K562 (cell line): ENCODE results near the gene ARHGDIA. TPM values are rescaled to one million over a fixed set of nuclear protein-coding genes. Genes with fewer than 3 reads are reported as not detected.

ENCODE experiments used
- ATAC-seq: fragments of 200-7000 bp; cut with Tn5 transposase; 3 replicates; pipeline ENCODE4 v1.9.1; 2020; ENCODE audit warnings: moderate library complexity
- BruUV-seq: library from RNA; stranded (reverse); fragments of 400-500 nt; replicated peaks from 2 replicates; lab custom pipeline; 2021; lab: Mats Ljungman, UMichigan
- CTCF ChIA-PET: fragments of 300-600 bp; formaldehyde crosslinking; extraction: SDS; loops from one replicate; lab custom pipeline; 2021; ENCODE audit warnings: low intra/inter-chr PET ratio; lab: Yijun Ruan, JAX
- POLR2A ChIA-PET: fragments of 300-600, 350-650 bp; sonication (Branson Sonifier 250); formaldehyde crosslinking; extraction: SDS; loops from one replicate; lab custom pipeline; 2021; ENCODE audit warnings: antibody characterized with exemption, inconsistent platforms; lab: Yijun Ruan, JAX
- DNase-seq, 4 experiments: peaks; one replicate each; pipeline versions ENCODE4 v3.0.0 to v3.0.0-alpha.2; 2011 to 2018; ENCODE audit warnings: low spot score in 3 of 4, mixed read lengths in 3 of 4; ENCODE audit errors: extremely low read depth in 1 of 4
- FAIRE-seq: peaks from 2 replicates; lab custom pipeline; 2011; peaks lifted over from hg19 to GRCh38; lab: Jason Lieb, UNC
- H2AFZ ChIP-seq: 2 replicates; pipeline ENCODE4 v1.6.0; 2011; ENCODE audit warnings: low read depth, low read length, control low read depth, inconsistent platforms
- H3K27ac ChIP-seq: fragments of 200-600 bp; 3 replicates; pipeline ENCODE4 v1.8.0; 2011; ENCODE audit warnings: low read depth, mild to moderate bottlenecking, control low read depth, inconsistent platforms, low read length, moderate library complexity, mixed read lengths; ENCODE audit errors: extremely low read depth
- H3K27me3 ChIP-seq, 2 experiments: fragments of 300-600 bp in 1 of 2; 2 replicates in 1 of 2; 3 replicates in 1 of 2; pipeline versions ENCODE4 v1.6.0 to v1.8.0; 2011; ENCODE audit warnings: inconsistent platforms in 2 of 2, low read length in 2 of 2, mild to moderate bottlenecking in 1 of 2, mixed read lengths in 1 of 2, moderate library complexity in 1 of 2; ENCODE audit not compliant: control insufficient read depth in 2 of 2, insufficient read depth in 2 of 2
- H3K36me3 ChIP-seq: fragments of 300-600 bp; 3 replicates; pipeline ENCODE4 v1.8.0; 2011; ENCODE audit warnings: mild to moderate bottlenecking, low read length, inconsistent platforms; ENCODE audit not compliant: control insufficient read depth, insufficient read depth
- H3K4me1 ChIP-seq, 2 experiments: fragments of 200-600 bp in 1 of 2; replicated peaks in 1 of 2; 2 replicates in 1 of 2; 3 replicates in 1 of 2; pipeline versions ENCODE4 v1.5.1 to v1.8.0; 2011; ENCODE audit warnings: inconsistent platforms in 2 of 2, low read length in 2 of 2, mild to moderate bottlenecking in 1 of 2, mixed read lengths in 1 of 2, moderate library complexity in 1 of 2; ENCODE audit not compliant: control insufficient read depth in 2 of 2, insufficient read depth in 2 of 2
- H3K4me2 ChIP-seq: 2 replicates; pipeline ENCODE4 v1.6.1; 2011; ENCODE audit warnings: low read length, control low read depth, inconsistent platforms, mixed read lengths; ENCODE audit not compliant: insufficient read depth
- H3K4me3 ChIP-seq: fragments of 200-600 bp; sonication (generic), shearing (Covaris generic); 2 replicates; pipeline ENCODE4 v1.5.1; 2016; ENCODE audit warnings: control low read depth, inconsistent platforms
- H3K79me2 ChIP-seq: fragments of 200-600 bp; 3 replicates; pipeline ENCODE4 v1.8.0; 2011; ENCODE audit warnings: low read length, inconsistent platforms; ENCODE audit not compliant: control insufficient read depth, insufficient read depth
- H3K9ac ChIP-seq, 2 experiments: 2 replicates each; pipeline versions ENCODE4 v1.6.0 to v1.6.1; 2011; ENCODE audit warnings: low read depth in 2 of 2, low read length in 2 of 2, control low read depth in 1 of 2, inconsistent platforms in 1 of 2, mild to moderate bottlenecking in 1 of 2, mixed read lengths in 1 of 2; ENCODE audit not compliant: insufficient read depth in 1 of 2
- H3K9me1 ChIP-seq: one replicate; pipeline ENCODE4 v1.6.0; 2011; ENCODE audit warnings: inconsistent platforms, mild to moderate bottlenecking, low read length, moderate library complexity; ENCODE audit not compliant: control insufficient read depth, insufficient read depth
- H3K9me3 ChIP-seq: replicated peaks from 2 replicates; pipeline ENCODE4 v1.5.1; 2011; ENCODE audit warnings: low read depth, low read length, inconsistent platforms; ENCODE audit not compliant: control insufficient read depth, insufficient read depth
- H4K20me1 ChIP-seq: replicated peaks from 2 replicates; pipeline ENCODE4 v1.6.1; 2011; ENCODE audit warnings: low read length, inconsistent platforms, mixed read lengths; ENCODE audit not compliant: control insufficient read depth, insufficient read depth
- CREM ChIP-seq: IDR thresholded peaks from 2 replicates; pipeline ENCODE4 v1.6.1; 2014; ENCODE audit warnings: antibody characterized with exemption, low read depth
- KDM4B ChIP-seq, 2 experiments: fragments of 450-650 bp in 1 of 2; sonication (generic) in 1 of 2; IDR thresholded peaks; 2 replicates each; pipeline ENCODE4 v1.6.1; 2016 to 2017; ENCODE audit warnings: borderline replicate concordance in 2 of 2, antibody characterized with exemption in 1 of 2, low read depth in 1 of 2, mild to moderate bottlenecking in 1 of 2
- NCOA6 ChIP-seq: fragments of 450-650 bp; IDR thresholded peaks from 2 replicates; pipeline ENCODE4 v1.6.1; 2017; ENCODE audit warnings: mild to moderate bottlenecking
- POU5F1 ChIP-seq: fragments of 150-350 bp; IDR thresholded peaks from 2 replicates; pipeline ENCODE4 v1.6.1; 2014; ENCODE audit warnings: borderline replicate concordance, low read length, low read depth, mild to moderate bottlenecking; ENCODE audit not compliant: partially characterized antibody
- RBM14 ChIP-seq: fragments of 200-400 bp; formaldehyde crosslinking; IDR thresholded peaks from 2 replicates; pipeline ENCODE4 v1.6.1; 2018; ENCODE audit warnings: low read depth, mild to moderate bottlenecking, low read length, moderate library complexity, borderline replicate concordance; ENCODE audit not compliant: insufficient read depth
- ZNF217 ChIP-seq: sonication (generic); formaldehyde crosslinking; IDR thresholded peaks from 2 replicates; pipeline ENCODE4 v1.8.0; 2022; ENCODE audit warnings: mild to moderate bottlenecking, missing genetic modification reagents
- WGBS: fragments of 100-300 bp; shearing (Covaris generic); methylation state at CpG from one replicate; pipeline ENCODE4 v1.1.6; 2016; ENCODE audit warnings: low coverage, mixed read lengths; ENCODE audit not compliant: insufficient coverage; ENCODE audit errors: missing lambda C conversion rate; 5-methylcytosine and 5-hydroxymethylcytosine counted together
- in situ Hi-C: fragments of 300-500 bp; cut with MboI; formaldehyde crosslinking; loops from 4 replicates; pipeline ENCODE4 v1.15.0; 2018; ENCODE audit warnings: inconsistent platforms, mixed read lengths
- intact Hi-C: fragments of 100-400 bp; cut with micrococcal nuclease; formaldehyde crosslinking; loops from 2 replicates; pipeline ENCODE4 v1.14.2; 2022
- polyA plus RNA-seq, 8 experiments: library from polyadenylated mRNA; depleted of rRNA in 4 of 8; stranded (reverse) in 5 of 8; unstranded in 3 of 8; fragments of >200 nt; fragmentation: Nextera tagmentation in 2 of 8; fragmentation: Illumina TruSeq in 1 of 8; extraction: Ambion mirVana in 2 of 8; extraction: Trizol in 1 of 8; gene quantifications; 2 replicates each; pipeline versions ENCODE4 v1.2.1 to v1.2.3, GENCODE V29; 2011 to 2014; ENCODE audit warnings: inconsistent platforms in 1 of 8, missing spikeins in 1 of 8
- total RNA-seq, 7 experiments: library from RNA; depleted of rRNA in 6 of 7; stranded (reverse); fragments of >200 nt in 6 of 7; fragmentation: Illumina TruSeq in 2 of 7; extraction: Trizol in 2 of 7; gene quantifications; 2 replicates each; pipeline versions ENCODE4 v1.2.1 to v1.2.3, GENCODE V29; 2011 to 2021; ENCODE audit warnings: low replicate concordance in 1 of 7
- TF ChIP-seq, protein P1 (sequence below), 2 experiments: IDR thresholded peaks; 2 replicates each; pipeline ENCODE4 v1.6.1; 2011; ENCODE audit warnings: borderline replicate concordance in 1 of 2, control low read depth in 1 of 2, low read depth in 1 of 2, low read length in 1 of 2, mild to moderate bottlenecking in 1 of 2, mixed read lengths in 1 of 2, moderate library complexity in 1 of 2; ENCODE audit not compliant: insufficient read depth in 1 of 2, insufficient read length in 1 of 2, poor library complexity in 1 of 2, severe bottlenecking in 1 of 2; ENCODE audit errors: extremely low read depth in 1 of 2
- TF ChIP-seq, protein P2 (sequence below): sonication (generic); formaldehyde crosslinking; IDR thresholded peaks from 2 replicates; pipeline ENCODE4 v1.8.0; 2022; ENCODE audit warnings: missing genetic modification reagents, mild to moderate bottlenecking, moderate library complexity, borderline replicate concordance

ARHGDIA gene
- total and polyA plus RNA-seq, 9 of the 15 experiments (the other 6 are each of a cell fraction or from before 2014, with no cell fraction given) = 9.6 to 340 (median 97.6) TPM

DNA sequence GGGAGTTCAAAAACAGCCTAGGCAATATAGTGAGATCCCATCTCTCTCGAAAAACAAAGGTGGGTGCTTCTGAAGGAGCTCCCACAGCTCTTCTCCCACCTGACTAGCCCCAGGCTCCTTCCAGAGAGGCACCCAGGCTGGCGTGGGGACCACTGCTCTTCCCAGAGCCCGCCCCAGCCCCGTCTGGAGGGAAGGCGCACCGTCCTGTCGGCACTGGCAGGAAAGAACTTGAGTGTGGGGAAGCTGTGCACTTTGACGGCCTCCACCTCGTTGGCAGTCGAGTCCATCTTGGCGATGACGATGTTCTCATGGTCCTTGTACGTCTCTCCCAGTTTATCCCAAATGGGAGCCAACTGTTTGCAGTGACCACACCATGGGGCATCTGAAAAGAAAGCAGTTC lies 25.8 kb downstream of the ARHGDIA start:
- TF ChIP-seq KDM4B (IDR thresholded peaks at IDR 0.05; ENCODE audit: borderline replicate concordance in 2 of 2, low read depth in 1 of 2) (no peak), CREM (no peak), ZNF217 (no peak), POU5F1 (no peak), RBM14 (no peak), NCOA6 (no peak)
- TF ChIP-seq, protein P1, sequence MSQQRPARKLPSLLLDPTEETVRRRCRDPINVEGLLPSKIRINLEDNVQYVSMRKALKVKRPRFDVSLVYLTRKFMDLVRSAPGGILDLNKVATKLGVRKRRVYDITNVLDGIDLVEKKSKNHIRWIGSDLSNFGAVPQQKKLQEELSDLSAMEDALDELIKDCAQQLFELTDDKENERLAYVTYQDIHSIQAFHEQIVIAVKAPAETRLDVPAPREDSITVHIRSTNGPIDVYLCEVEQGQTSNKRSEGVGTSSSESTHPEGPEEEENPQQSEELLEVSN (IDR thresholded peaks at IDR 0.05; ENCODE audit: borderline replicate concordance in 1 of 2, extremely low read depth in 1 of 2, insufficient read depth in 1 of 2, insufficient read length in 1 of 2, low read depth in 1 of 2, low read length in 1 of 2, poor library complexity in 1 of 2, severe bottlenecking in 1 of 2) = no peak
- TF ChIP-seq, protein P2, sequence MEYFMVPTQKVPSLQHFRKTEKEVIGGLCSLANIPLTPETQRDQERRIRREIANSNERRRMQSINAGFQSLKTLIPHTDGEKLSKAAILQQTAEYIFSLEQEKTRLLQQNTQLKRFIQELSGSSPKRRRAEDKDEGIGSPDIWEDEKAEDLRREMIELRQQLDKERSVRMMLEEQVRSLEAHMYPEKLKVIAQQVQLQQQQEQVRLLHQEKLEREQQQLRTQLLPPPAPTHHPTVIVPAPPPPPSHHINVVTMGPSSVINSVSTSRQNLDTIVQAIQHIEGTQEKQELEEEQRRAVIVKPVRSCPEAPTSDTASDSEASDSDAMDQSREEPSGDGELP (CRISPR knock-in tag) = no peak
- peaks cover 0 to 39% of the 10 kb centered on the region in 2 experiments; a peak in 2 of 5 replicates for H3K4me1 ChIP-seq
- CTCF ChIA-PET = no interaction called here
- no peak overlapping the region for H3K4me2 ChIP-seq
- FAIRE-seq = no peak
- POLR2A ChIA-PET = interaction anchor here (0.7 to 8.0 kb wide), 4 partner anchors 8 to 160 kb away, joined by 3 to 85 read pairs (median 4); partner anchors contain the start of gene MCRIP1
- no peaks in the 10 kb centered on the region for H3K27me3 ChIP-seq
- no peak overlapping the region for H3K4me3 ChIP-seq
- no peak for DNase-seq
- WGBS = 95% methylated on average over 13 of the region's 13 CpGs
- BruUV-seq = no TSS peak
- no peak overlapping the region for H3K27ac ChIP-seq
- no peaks in the 10 kb centered on the region for H3K9me1 ChIP-seq
- no peak for ATAC-seq
- H3K36me3 ChIP-seq = peaks cover 70% of the 10 kb centered on the region; the same call in 2 of the 3 replicates
- peaks cover 13% of the 10 kb centered on the region for H4K20me1 ChIP-seq
- H3K79me2 ChIP-seq = no peaks in the 10 kb centered on the region
- no peak overlapping the region for H3K9ac ChIP-seq
- intact Hi-C loops (no loop called here), in situ Hi-C loops (no loop called here)
- H2AFZ ChIP-seq = no peak overlapping the region
- H3K9me3 ChIP-seq = no peaks in the 10 kb centered on the region
